Mesothelial cell of epicardium (in vitro differentiated cells): ENCODE data around the gene ZBTB47. TPM values are rescaled to one million over a fixed set of nuclear protein-coding genes. Genes with fewer than 3 reads are reported as not detected.

Experiments used
- DNase-seq, 2 experiments: peaks; one replicate each; pipeline ENCODE4 v3.0.0; 2021; ENCODE audit warnings: low spot score in 2 of 2; ENCODE audit not compliant: unreplicated experiment in 2 of 2
- H3K27ac Mint-ChIP-seq: 2 replicates; pipeline ENCODE4 v1.8.0; 2021; ENCODE audit warnings: mixed read lengths
- H3K27me3 Mint-ChIP-seq: 2 replicates; pipeline ENCODE4 v1.8.0; 2021; ENCODE audit warnings: low read depth, mixed read lengths
- H3K36me3 Mint-ChIP-seq: 2 replicates; pipeline ENCODE4 v1.8.0; 2021; ENCODE audit warnings: mixed read lengths
- H3K4me1 Mint-ChIP-seq: 2 replicates; pipeline ENCODE4 v1.8.0; 2021; ENCODE audit warnings: mixed read lengths
- H3K4me3 Mint-ChIP-seq: 2 replicates; pipeline ENCODE4 v1.8.0; 2021; ENCODE audit warnings: mild to moderate bottlenecking, moderate library complexity, mixed read lengths
- H3K9me3 Mint-ChIP-seq: 2 replicates; pipeline ENCODE4 v1.8.0; 2021; ENCODE audit warnings: mixed read lengths
- total RNA-seq: library from RNA; stranded (reverse); gene quantifications from 3 replicates; pipeline ENCODE4 v1.2.1, GENCODE V29; 2021
- TF ChIP-seq, protein P1 (sequence below): fragments of 200-600 bp; sonication (generic); IDR thresholded peaks from one replicate; pipeline ENCODE4 v1.5.0; 2021; ENCODE audit warnings: antibody characterized with exemption; ENCODE audit not compliant: unreplicated experiment

The ZBTB47 gene
- total RNA-seq, 1 donor from 2014 or later: 23.6 TPM

- DNase-seq: no peak
- Mint-ChIP-seq H3K4me1 (peaks cover 22% of the 10 kb centered on the region), H3K9me3 (no peaks in the 10 kb centered on the region), H3K36me3 (peaks cover 35% of the 10 kb centered on the region), H3K27ac (peak overlapping the region; percentile 74), H3K27me3 (no peaks in the 10 kb centered on the region), H3K4me3 (no peak overlapping the region)
- TF ChIP-seq, protein P1, sequence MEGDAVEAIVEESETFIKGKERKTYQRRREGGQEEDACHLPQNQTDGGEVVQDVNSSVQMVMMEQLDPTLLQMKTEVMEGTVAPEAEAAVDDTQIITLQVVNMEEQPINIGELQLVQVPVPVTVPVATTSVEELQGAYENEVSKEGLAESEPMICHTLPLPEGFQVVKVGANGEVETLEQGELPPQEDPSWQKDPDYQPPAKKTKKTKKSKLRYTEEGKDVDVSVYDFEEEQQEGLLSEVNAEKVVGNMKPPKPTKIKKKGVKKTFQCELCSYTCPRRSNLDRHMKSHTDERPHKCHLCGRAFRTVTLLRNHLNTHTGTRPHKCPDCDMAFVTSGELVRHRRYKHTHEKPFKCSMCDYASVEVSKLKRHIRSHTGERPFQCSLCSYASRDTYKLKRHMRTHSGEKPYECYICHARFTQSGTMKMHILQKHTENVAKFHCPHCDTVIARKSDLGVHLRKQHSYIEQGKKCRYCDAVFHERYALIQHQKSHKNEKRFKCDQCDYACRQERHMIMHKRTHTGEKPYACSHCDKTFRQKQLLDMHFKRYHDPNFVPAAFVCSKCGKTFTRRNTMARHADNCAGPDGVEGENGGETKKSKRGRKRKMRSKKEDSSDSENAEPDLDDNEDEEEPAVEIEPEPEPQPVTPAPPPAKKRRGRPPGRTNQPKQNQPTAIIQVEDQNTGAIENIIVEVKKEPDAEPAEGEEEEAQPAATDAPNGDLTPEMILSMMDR: no peak
These were observed 5.6 kb upstream of the ZBTB47 start for GRCh38 chr3:42647821-42648459.

- H3K27me3 Mint-ChIP-seq: no peaks in the 10 kb centered on the region
- peaks cover 25% of the 10 kb centered on the region for H3K36me3 Mint-ChIP-seq
- H3K4me3 Mint-ChIP-seq: no peak overlapping the region
- peaks cover 31% of the 10 kb centered on the region for H3K4me1 Mint-ChIP-seq
- no peak for DNase-seq
- H3K27ac Mint-ChIP-seq: peak overlapping the region; percentile 57
- H3K9me3 Mint-ChIP-seq: no peaks in the 10 kb centered on the region
- TF ChIP-seq, protein P1: no peak
These were observed 4.5 kb upstream of the ZBTB47 start for GRCh38 chr3:42649006-42649405.

DNA sequence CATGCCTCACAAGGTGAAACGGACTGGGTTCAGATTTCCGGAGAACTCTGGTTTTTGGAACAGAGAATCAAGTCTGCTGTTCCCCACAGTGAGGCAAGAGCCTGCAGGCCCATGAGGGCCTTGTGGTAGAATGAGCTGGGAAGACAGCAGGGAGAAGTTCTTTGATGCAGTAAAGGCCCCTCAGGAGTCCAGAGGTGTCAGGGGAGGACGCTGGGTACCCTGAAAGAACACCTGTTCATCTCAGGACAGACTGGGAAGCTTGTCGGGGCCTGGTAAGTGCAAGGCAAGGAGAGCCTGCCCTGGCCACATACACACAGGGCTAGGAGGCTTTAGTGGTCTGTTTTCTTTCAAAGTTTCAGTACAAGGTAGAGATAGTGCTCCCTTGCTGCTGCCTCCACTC, 3.7 kb upstream of the ZBTB47 start:
- Mint-ChIP-seq H3K4me3 (no peak overlapping the region), H3K4me1 (peaks cover 31% of the 10 kb centered on the region), H3K36me3 (peaks cover 21% of the 10 kb centered on the region), H3K27me3 (no peaks in the 10 kb centered on the region), H3K27ac (peak overlapping the region; percentile 76), H3K9me3 (no peaks in the 10 kb centered on the region)
- no peak for DNase-seq
- TF ChIP-seq, protein P1: no peak

GRCh38 chr3:42651248-42652091, 2.0 kb upstream of the ZBTB47 start:
- Mint-ChIP-seq H3K4me1 (peaks cover 35% of the 10 kb centered on the region), H3K36me3 (peaks cover 16% of the 10 kb centered on the region), H3K27me3 (no peaks in the 10 kb centered on the region), H3K4me3 (peak overlapping the region; percentile 27), H3K27ac (peak overlapping the region; percentile 9), H3K9me3 (no peaks in the 10 kb centered on the region)
- TF ChIP-seq, protein P1: no peak
- no peak for DNase-seq

- no peaks in the 10 kb centered on the region for H3K9me3 Mint-ChIP-seq
- TF ChIP-seq, protein P1: no peak
- DNase-seq: peak in 1 of 2 experiments; percentile 37
- H3K4me1 Mint-ChIP-seq: peaks cover 35% of the 10 kb centered on the region
- H3K36me3 Mint-ChIP-seq: peaks cover 11% of the 10 kb centered on the region
- no peaks in the 10 kb centered on the region for H3K27me3 Mint-ChIP-seq
- H3K4me3 Mint-ChIP-seq: peak overlapping the region; percentile 27
- H3K27ac Mint-ChIP-seq: peak overlapping the region; percentile 9
These were observed 1.3 kb upstream of the ZBTB47 start for GRCh38 chr3:42652251-42652610.
